Bronchial epithelial cell (primary cell): Measurements from ENCODE around the gene STARD10. TPM values are rescaled to one million over a fixed set of nuclear protein-coding genes. Genes with fewer than 3 reads are reported as not detected.
A peak's percentile ranks its signal among the peaks of the same experiment; 100 is the strongest.

Source experiments
- DNase-seq: peaks from one replicate; pipeline ENCODE4 v3.0.0-alpha.2; 2010; ENCODE audit warnings: low read depth
- FAIRE-seq: peaks from 2 replicates; lab custom pipeline; 2011; peaks lifted over from hg19 to GRCh38; lab: Jason Lieb, UNC
- H3K27me3 ChIP-seq: 2 replicates; pipeline ENCODE4 v1.5.1; 2011; ENCODE audit warnings: low read length; ENCODE audit not compliant: control insufficient read depth, insufficient read depth
- H3K36me3 ChIP-seq: 2 replicates; pipeline ENCODE4 v1.5.1; 2011; ENCODE audit warnings: low read length; ENCODE audit not compliant: control insufficient read depth, insufficient read depth
- H3K4me3 ChIP-seq: 2 replicates; pipeline ENCODE4 v1.5.1; 2011; ENCODE audit warnings: mild to moderate bottlenecking, low read depth, low read length, control low read depth
- total RNA-seq: library from RNA; depleted of rRNA; stranded (reverse); fragments of >200 nt; gene quantifications from 2 replicates; pipeline ENCODE4 v1.2.1, GENCODE V29; 2014
- TF ChIP-seq, protein P1 (sequence below): IDR thresholded peaks from 2 replicates; pipeline ENCODE4 v1.5.1; 2011; ENCODE audit warnings: mild to moderate bottlenecking, moderate library complexity, low read length, control low read depth, inconsistent platforms; ENCODE audit not compliant: insufficient read depth, severe bottlenecking

STARD10 gene
- total RNA-seq, 1 donor from 2014 or later = 118 TPM

DNA sequence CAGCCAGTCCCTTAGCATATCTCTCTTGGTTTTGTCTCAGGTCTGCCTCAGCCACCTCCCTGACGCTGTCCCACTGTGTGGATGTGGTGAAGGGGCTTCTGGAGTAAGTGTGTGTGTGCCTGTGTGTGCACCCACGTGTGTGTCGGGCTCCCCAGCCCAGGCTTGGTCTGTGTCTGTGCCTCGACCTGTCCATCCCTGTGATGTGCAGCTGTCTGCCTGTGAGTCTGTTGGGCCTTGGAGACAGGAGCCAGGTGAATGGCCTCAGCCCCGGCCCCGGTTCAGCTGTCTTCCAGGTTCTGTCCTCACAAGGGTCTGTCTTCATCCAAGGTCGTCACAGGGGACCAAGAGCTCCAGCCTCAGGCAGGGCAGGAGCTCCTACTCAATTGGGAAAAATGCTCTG is 30.2 kb upstream of the STARD10 start:
- FAIRE-seq (peak; percentile 72), DNase-seq (no peak)
- Histone ChIP-seq H3K36me3 (peaks cover 5% of the 10 kb centered on the region), H3K27me3 (no peaks in the 10 kb centered on the region), H3K4me3 (no peak overlapping the region)
- TF ChIP-seq, protein P1, sequence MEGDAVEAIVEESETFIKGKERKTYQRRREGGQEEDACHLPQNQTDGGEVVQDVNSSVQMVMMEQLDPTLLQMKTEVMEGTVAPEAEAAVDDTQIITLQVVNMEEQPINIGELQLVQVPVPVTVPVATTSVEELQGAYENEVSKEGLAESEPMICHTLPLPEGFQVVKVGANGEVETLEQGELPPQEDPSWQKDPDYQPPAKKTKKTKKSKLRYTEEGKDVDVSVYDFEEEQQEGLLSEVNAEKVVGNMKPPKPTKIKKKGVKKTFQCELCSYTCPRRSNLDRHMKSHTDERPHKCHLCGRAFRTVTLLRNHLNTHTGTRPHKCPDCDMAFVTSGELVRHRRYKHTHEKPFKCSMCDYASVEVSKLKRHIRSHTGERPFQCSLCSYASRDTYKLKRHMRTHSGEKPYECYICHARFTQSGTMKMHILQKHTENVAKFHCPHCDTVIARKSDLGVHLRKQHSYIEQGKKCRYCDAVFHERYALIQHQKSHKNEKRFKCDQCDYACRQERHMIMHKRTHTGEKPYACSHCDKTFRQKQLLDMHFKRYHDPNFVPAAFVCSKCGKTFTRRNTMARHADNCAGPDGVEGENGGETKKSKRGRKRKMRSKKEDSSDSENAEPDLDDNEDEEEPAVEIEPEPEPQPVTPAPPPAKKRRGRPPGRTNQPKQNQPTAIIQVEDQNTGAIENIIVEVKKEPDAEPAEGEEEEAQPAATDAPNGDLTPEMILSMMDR = no peak

GRCh38 chr11:72823105-72823804 is 29.4 kb upstream of the STARD10 start:
- no peaks in the 10 kb centered on the region for H3K27me3 ChIP-seq
- H3K4me3 ChIP-seq = no peak overlapping the region
- H3K36me3 ChIP-seq = peaks cover 3% of the 10 kb centered on the region
- FAIRE-seq (peak; percentile 40), DNase-seq (no peak)
- TF ChIP-seq, protein P1 = no peak

DNA sequence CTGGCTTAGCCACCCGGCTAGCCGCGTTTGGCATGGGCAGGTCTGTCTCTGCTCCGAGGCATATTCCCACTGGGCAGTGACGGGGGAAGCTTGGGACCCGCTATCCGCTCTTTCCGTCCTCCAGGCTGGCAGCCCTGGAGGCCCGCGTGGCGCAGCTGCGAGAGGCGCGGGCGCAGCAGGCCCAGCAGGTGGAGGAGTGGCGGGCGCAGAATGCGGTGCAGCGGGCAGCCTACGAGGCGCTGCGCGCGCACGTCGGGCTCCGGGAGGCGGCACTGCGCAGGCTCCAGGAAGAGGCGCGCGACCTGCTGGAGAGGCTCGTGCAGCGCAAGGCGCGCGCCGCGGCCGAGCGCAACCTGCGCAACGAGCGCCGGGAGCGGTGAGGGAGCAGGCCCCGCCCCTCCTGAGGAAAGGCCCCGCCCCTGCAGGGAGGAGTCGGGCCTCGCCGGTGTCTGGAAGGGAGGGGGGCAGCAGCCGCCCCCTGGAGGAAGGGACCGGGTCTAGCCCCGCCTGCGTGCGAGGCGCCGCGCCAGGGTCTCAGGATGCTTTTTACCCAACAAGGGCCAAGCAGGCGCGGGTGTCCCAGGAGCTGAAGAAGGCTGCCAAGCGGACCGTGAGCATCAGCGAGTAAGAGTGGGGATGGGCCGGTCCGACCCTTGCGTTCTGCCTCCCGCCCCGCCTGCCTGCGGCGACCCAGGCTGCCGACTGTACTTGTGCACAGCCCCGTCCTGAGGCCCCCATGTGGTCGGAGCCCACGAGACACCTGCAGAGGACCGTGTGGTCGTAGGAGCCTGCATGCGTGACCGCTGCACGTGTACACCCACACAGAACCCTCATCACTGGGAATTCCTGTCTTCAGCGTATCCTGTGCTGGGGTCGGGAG is 28.3 kb upstream of the STARD10 start:
- no peaks in the 10 kb centered on the region for H3K27me3 ChIP-seq
- peak; percentile 74 for DNase-seq
- FAIRE-seq = no peak

GRCh38 chr11:72821221-72821919 is 27.5 kb upstream of the STARD10 start:
- TF ChIP-seq, protein P1 = no peak
- FAIRE-seq (no peak), DNase-seq (no peak)

More for the DNA sequence above, 28.3 kb upstream of the STARD10 start:
- peaks cover 3% of the 10 kb centered on the region for H3K36me3 ChIP-seq
- TF ChIP-seq, protein P1 = peak; percentile 32
- H3K4me3 ChIP-seq = peak overlapping the region; percentile 50

GRCh38 chr11:72820439-72821139 is 26.7 kb upstream of the STARD10 start:
- peaks cover 4% of the 10 kb centered on the region for H3K36me3 ChIP-seq
- H3K4me3 ChIP-seq = no peak overlapping the region
- no peak for FAIRE-seq
- no peaks in the 10 kb centered on the region for H3K27me3 ChIP-seq
- TF ChIP-seq, protein P1 = no peak
- DNase-seq = no peak

More at GRCh38 chr11:72821221-72821919, 27.5 kb upstream of the STARD10 start:
- Histone ChIP-seq H3K4me3 (peak overlapping the region; percentile 50), H3K27me3 (no peaks in the 10 kb centered on the region), H3K36me3 (peaks cover 4% of the 10 kb centered on the region)
